GM12878 (cell line): ENCODE measurements around the gene ZC3H11A. TPM values are rescaled to one million over a fixed set of nuclear protein-coding genes. Genes with fewer than 3 reads are reported as not detected.

Experiments used
- CHD2 ChIP-seq: IDR thresholded peaks from 2 replicates; pipeline ENCODE4 v1.6.1; 2011; ENCODE audit warnings: low read depth, low read length, improper control_type of control experiment, borderline replicate concordance
- CREB1 ChIP-seq: IDR thresholded peaks from 2 replicates; pipeline ENCODE4 v1.6.1; 2012; ENCODE audit warnings: low read depth, mild to moderate bottlenecking, inconsistent platforms
- IKZF2 ChIP-seq, 2 experiments: fragments of 450-650 bp; IDR thresholded peaks; 2 replicates each; pipeline ENCODE4 v1.6.1; 2017; ENCODE audit warnings: mild to moderate bottlenecking in 2 of 2, moderate library complexity in 2 of 2
- JUND ChIP-seq: IDR thresholded peaks from 2 replicates; pipeline ENCODE4 v1.6.1; 2012; ENCODE audit warnings: low read depth, mild to moderate bottlenecking, low read length, improper control_type of control experiment, moderate library complexity
- MEF2A ChIP-seq: IDR thresholded peaks from 2 replicates; pipeline ENCODE4 v1.6.1; 2011; ENCODE audit warnings: low read depth, mild to moderate bottlenecking, low read length, moderate library complexity; ENCODE audit not compliant: insufficient read depth
- MEF2B ChIP-seq: fragments of 450-650 bp; IDR thresholded peaks from 2 replicates; pipeline ENCODE4 v1.6.1; 2018; ENCODE audit warnings: mild to moderate bottlenecking, moderate library complexity; ENCODE audit not compliant: partially characterized antibody, poor library complexity, severe bottlenecking
- MXI1 ChIP-seq: fragments of 150-350 bp; IDR thresholded peaks from 2 replicates; pipeline ENCODE4 v1.6.1; 2011; ENCODE audit warnings: low read depth, mild to moderate bottlenecking, inconsistent platforms, low read length, improper control_type of control experiment
- POLR2AphosphoS2 ChIP-seq: IDR thresholded peaks from 2 replicates; pipeline ENCODE4 v1.6.1; 2011; ENCODE audit warnings: low read depth, mild to moderate bottlenecking, low read length, improper control_type of control experiment, moderate library complexity
- POLR2AphosphoS5 ChIP-seq: IDR thresholded peaks from 2 replicates; pipeline ENCODE4 v1.6.1; 2011; ENCODE audit warnings: mild to moderate bottlenecking, low read length, inconsistent platforms
- PRDM15 ChIP-seq: fragments of 450-650 bp; formaldehyde crosslinking; IDR thresholded peaks from 2 replicates; pipeline ENCODE4 v1.4.0; 2020; ENCODE audit warnings: mild to moderate bottlenecking, moderate library complexity
- RAD51 ChIP-seq: fragments of 450-650 bp; IDR thresholded peaks from 2 replicates; pipeline ENCODE4 v1.6.1; 2016; ENCODE audit warnings: moderate library complexity, mild to moderate bottlenecking, inconsistent platforms
- WRNIP1 ChIP-seq: IDR thresholded peaks from 2 replicates; pipeline ENCODE4 v1.6.1; 2011; ENCODE audit warnings: low read depth, low read length, improper control_type of control experiment, borderline replicate concordance
- ZNF207 ChIP-seq: fragments of 450-650 bp; IDR thresholded peaks from 2 replicates; pipeline ENCODE4 v1.6.1; 2014; ENCODE audit warnings: antibody characterized with exemption, mild to moderate bottlenecking, borderline replicate concordance
- polyA plus RNA-seq, 11 experiments: library from polyadenylated mRNA; depleted of rRNA in 4 of 11; unstranded in 6 of 11; stranded (reverse) in 5 of 11; fragments of >200 nt; fragmentation: Nextera tagmentation in 4 of 11; fragmentation: Illumina TruSeq in 1 of 11; extraction: Ambion mirVana in 4 of 11; extraction: Trizol in 1 of 11; gene quantifications; 1 replicate in 1 of 11; 2 replicates in 10 of 11; pipeline versions ENCODE4 v1.2.1 to v1.2.3, GENCODE V29; 2011 to 2016; ENCODE audit warnings: inconsistent platforms in 2 of 11, missing spikeins in 2 of 11, low read depth in 1 of 11
- total RNA-seq, 4 experiments: library from RNA; depleted of rRNA in 3 of 4; stranded (reverse); fragments of >200 nt in 3 of 4; fragmentation: Illumina TruSeq in 1 of 4; extraction: Trizol in 1 of 4; gene quantifications; 2 replicates each; pipeline versions ENCODE4 v1.2.1 to v1.2.3, GENCODE V29; 2013 to 2021
- TF ChIP-seq, protein P1 (sequence below): fragments of 450-650 bp; formaldehyde crosslinking; IDR thresholded peaks from 2 replicates; pipeline ENCODE4 v1.4.0; 2022; ENCODE audit warnings: mild to moderate bottlenecking, moderate library complexity
- TF ChIP-seq, protein P2 (sequence below): fragments of 150-350 bp; IDR thresholded peaks from 2 replicates; pipeline ENCODE4 v1.6.1; 2016; ENCODE audit warnings: low read depth, low read length
- TF ChIP-seq, protein P3 (sequence below): fragments of 450-650 bp; IDR thresholded peaks from 2 replicates; pipeline ENCODE4 v1.6.1; 2017; ENCODE audit warnings: low read depth, mild to moderate bottlenecking, moderate library complexity

The ZC3H11A gene
- total and polyA plus RNA-seq, 10 of the 15 experiments (the other 5 are each of a cell fraction or from before 2014, with no cell fraction given): 21.1 to 123 (median 60.8) TPM

- TF ChIP-seq JUND (no peak), PRDM15 (peak; percentile 66; the same call in 1 of the 2 replicates), IKZF2 (IDR thresholded peaks at IDR 0.05) (peak in 1 of 2 experiments; percentile 9; a peak in 2 of 4 replicates), RAD51 (peak; percentile 99), ZNF207 (peak; percentile 92; the same call in 1 of the 2 replicates), POLR2AphosphoS5 (peak; percentile 72), MXI1 (peak; percentile 59; the same call in 1 of the 2 replicates), MEF2A (peak; percentile 59; the same call in 1 of the 2 replicates), POLR2AphosphoS2 (peak; percentile 54; the same call in 1 of the 2 replicates), CHD2 (peak; percentile 65; the same call in 1 of the 2 replicates), CREB1 (peak; percentile 93), MEF2B (peak; percentile 44), WRNIP1 (no peak)
- TF ChIP-seq, protein P1, sequence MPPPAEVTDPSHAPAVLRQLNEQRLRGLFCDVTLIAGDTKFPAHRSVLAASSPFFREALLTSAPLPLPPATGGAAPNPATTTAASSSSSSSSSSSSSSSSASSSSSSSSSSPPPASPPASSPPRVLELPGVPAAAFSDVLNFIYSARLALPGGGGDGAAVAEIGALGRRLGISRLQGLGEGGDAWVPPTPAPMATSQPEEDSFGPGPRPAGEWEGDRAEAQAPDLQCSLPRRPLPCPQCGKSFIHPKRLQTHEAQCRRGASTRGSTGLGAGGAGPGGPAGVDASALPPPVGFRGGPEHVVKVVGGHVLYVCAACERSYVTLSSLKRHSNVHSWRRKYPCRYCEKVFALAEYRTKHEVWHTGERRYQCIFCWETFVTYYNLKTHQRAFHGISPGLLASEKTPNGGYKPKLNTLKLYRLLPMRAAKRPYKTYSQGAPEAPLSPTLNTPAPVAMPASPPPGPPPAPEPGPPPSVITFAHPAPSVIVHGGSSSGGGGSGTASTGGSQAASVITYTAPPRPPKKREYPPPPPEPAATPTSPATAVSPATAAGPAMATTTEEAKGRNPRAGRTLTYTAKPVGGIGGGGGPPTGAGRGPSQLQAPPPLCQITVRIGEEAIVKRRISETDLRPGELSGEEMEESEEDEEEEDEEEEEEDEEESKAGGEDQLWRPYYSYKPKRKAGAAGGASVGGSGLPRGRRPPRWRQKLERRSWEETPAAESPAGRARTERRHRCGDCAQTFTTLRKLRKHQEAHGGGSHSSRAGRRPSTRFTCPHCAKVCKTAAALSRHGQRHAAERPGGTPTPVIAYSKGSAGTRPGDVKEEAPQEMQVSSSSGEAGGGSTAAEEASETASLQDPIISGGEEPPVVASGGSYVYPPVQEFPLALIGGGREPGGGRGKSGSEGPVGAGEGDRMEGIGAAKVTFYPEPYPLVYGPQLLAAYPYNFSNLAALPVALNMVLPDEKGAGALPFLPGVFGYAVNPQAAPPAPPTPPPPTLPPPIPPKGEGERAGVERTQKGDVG (CRISPR knock-in tag): peak; percentile 80; the same call in 1 of the 2 replicates
- TF ChIP-seq, protein P2, sequence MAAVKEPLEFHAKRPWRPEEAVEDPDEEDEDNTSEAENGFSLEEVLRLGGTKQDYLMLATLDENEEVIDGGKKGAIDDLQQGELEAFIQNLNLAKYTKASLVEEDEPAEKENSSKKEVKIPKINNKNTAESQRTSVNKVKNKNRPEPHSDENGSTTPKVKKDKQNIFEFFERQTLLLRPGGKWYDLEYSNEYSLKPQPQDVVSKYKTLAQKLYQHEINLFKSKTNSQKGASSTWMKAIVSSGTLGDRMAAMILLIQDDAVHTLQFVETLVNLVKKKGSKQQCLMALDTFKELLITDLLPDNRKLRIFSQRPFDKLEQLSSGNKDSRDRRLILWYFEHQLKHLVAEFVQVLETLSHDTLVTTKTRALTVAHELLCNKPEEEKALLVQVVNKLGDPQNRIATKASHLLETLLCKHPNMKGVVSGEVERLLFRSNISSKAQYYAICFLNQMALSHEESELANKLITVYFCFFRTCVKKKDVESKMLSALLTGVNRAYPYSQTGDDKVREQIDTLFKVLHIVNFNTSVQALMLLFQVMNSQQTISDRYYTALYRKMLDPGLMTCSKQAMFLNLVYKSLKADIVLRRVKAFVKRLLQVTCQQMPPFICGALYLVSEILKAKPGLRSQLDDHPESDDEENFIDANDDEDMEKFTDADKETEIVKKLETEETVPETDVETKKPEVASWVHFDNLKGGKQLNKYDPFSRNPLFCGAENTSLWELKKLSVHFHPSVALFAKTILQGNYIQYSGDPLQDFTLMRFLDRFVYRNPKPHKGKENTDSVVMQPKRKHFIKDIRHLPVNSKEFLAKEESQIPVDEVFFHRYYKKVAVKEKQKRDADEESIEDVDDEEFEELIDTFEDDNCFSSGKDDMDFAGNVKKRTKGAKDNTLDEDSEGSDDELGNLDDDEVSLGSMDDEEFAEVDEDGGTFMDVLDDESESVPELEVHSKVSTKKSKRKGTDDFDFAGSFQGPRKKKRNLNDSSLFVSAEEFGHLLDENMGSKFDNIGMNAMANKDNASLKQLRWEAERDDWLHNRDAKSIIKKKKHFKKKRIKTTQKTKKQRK: no peak
- TF ChIP-seq, protein P3, sequence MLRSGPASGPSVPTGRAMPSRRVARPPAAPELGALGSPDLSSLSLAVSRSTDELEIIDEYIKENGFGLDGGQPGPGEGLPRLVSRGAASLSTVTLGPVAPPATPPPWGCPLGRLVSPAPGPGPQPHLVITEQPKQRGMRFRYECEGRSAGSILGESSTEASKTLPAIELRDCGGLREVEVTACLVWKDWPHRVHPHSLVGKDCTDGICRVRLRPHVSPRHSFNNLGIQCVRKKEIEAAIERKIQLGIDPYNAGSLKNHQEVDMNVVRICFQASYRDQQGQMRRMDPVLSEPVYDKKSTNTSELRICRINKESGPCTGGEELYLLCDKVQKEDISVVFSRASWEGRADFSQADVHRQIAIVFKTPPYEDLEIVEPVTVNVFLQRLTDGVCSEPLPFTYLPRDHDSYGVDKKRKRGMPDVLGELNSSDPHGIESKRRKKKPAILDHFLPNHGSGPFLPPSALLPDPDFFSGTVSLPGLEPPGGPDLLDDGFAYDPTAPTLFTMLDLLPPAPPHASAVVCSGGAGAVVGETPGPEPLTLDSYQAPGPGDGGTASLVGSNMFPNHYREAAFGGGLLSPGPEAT: peak; percentile 82
Observed at GRCh38 chr1:203795441-203796235, at the start of gene ZC3H11A, which contains the start of gene ZBED6 (continued).
